ENCODE results near the gene CST6. TPM values are rescaled to one million over a fixed set of nuclear protein-coding genes. Genes with fewer than 3 reads are reported as not detected.

CST6 gene
- total and polyA plus RNA-seq, 4 donors: not detected

DNA sequence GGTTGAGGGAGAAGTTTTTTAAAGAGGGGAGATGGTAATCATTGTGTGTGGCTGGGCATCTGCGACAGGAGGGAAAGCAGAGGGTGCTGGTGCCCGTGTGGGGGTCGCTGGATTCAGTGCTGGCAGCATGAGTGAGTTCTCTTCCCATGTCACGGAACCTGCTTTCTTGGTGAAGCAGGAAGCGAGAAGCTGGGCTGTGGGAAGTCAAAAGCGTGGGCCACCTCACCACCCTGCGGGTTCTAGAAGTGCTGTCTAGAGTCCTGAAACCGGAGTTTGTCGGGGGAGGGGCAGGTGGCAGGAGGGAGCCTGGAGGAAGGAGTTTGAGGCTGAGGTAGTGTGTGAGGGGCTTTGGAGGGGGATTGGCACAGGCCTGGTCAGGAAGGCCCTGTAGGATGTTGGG, 36.0 kb upstream of the CST6 start:
- 95% methylated on average over 9 of the region's 9 CpGs for WGBS

More for the DNA sequence above, 36.0 kb upstream of the CST6 start:
- no peak for DNase-seq (ENCODE audit: low spot score)
- H3K9ac ChIP-seq (ENCODE audit: low read depth in 1 of 2, low read length in 2 of 2): no peak overlapping the region
- H3K36me3 ChIP-seq (ENCODE audit: control insufficient read depth in 4 of 4, insufficient read depth in 3 of 4, low read depth in 1 of 4, low read length in 3 of 4): peaks cover 16 to 45% (median 26%) of the 10 kb centered on the region in 4 donors
- TF ChIP-seq, protein P1, sequence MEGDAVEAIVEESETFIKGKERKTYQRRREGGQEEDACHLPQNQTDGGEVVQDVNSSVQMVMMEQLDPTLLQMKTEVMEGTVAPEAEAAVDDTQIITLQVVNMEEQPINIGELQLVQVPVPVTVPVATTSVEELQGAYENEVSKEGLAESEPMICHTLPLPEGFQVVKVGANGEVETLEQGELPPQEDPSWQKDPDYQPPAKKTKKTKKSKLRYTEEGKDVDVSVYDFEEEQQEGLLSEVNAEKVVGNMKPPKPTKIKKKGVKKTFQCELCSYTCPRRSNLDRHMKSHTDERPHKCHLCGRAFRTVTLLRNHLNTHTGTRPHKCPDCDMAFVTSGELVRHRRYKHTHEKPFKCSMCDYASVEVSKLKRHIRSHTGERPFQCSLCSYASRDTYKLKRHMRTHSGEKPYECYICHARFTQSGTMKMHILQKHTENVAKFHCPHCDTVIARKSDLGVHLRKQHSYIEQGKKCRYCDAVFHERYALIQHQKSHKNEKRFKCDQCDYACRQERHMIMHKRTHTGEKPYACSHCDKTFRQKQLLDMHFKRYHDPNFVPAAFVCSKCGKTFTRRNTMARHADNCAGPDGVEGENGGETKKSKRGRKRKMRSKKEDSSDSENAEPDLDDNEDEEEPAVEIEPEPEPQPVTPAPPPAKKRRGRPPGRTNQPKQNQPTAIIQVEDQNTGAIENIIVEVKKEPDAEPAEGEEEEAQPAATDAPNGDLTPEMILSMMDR (IDR thresholded peaks at IDR 0.05; ENCODE audit: low read depth, low read length, missing input control): no peak
- TF ChIP-seq, protein P2, sequence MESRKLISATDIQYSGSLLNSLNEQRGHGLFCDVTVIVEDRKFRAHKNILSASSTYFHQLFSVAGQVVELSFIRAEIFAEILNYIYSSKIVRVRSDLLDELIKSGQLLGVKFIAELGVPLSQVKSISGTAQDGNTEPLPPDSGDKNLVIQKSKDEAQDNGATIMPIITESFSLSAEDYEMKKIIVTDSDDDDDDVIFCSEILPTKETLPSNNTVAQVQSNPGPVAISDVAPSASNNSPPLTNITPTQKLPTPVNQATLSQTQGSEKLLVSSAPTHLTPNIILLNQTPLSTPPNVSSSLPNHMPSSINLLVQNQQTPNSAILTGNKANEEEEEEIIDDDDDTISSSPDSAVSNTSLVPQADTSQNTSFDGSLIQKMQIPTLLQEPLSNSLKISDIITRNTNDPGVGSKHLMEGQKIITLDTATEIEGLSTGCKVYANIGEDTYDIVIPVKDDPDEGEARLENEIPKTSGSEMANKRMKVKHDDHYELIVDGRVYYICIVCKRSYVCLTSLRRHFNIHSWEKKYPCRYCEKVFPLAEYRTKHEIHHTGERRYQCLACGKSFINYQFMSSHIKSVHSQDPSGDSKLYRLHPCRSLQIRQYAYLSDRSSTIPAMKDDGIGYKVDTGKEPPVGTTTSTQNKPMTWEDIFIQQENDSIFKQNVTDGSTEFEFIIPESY (IDR thresholded peaks at IDR 0.05): no peak
- TF ChIP-seq TAF1 (conservative IDR thresholded peaks at IDR 0.05) (no peak), SP1 (IDR thresholded peaks at IDR 0.05) (no peak), HNF4G (IDR thresholded peaks at IDR 0.05) (no peak), RXRA (IDR thresholded peaks at IDR 0.05) (no peak), NR2F2 (IDR thresholded peaks at IDR 0.05) (no peak), JUND (IDR thresholded peaks at IDR 0.05) (no peak), HNF4A (conservative IDR thresholded peaks at IDR 0.05) (no peak), GABPA (IDR thresholded peaks at IDR 0.05 in 1 of 2, conservative IDR thresholded peaks at IDR 0.05 in 1 of 2) (no peak), FOXA1 (IDR thresholded peaks at IDR 0.05) (no peak), EGR1 (IDR thresholded peaks at IDR 0.05; ENCODE audit: low read depth in 2 of 2) (no peak), RAD21 (IDR thresholded peaks at IDR 0.05) (no peak), YY1 (IDR thresholded peaks at IDR 0.05) (no peak), FOXA2 (IDR thresholded peaks at IDR 0.05) (no peak)
- TF ChIP-seq, protein P3, sequence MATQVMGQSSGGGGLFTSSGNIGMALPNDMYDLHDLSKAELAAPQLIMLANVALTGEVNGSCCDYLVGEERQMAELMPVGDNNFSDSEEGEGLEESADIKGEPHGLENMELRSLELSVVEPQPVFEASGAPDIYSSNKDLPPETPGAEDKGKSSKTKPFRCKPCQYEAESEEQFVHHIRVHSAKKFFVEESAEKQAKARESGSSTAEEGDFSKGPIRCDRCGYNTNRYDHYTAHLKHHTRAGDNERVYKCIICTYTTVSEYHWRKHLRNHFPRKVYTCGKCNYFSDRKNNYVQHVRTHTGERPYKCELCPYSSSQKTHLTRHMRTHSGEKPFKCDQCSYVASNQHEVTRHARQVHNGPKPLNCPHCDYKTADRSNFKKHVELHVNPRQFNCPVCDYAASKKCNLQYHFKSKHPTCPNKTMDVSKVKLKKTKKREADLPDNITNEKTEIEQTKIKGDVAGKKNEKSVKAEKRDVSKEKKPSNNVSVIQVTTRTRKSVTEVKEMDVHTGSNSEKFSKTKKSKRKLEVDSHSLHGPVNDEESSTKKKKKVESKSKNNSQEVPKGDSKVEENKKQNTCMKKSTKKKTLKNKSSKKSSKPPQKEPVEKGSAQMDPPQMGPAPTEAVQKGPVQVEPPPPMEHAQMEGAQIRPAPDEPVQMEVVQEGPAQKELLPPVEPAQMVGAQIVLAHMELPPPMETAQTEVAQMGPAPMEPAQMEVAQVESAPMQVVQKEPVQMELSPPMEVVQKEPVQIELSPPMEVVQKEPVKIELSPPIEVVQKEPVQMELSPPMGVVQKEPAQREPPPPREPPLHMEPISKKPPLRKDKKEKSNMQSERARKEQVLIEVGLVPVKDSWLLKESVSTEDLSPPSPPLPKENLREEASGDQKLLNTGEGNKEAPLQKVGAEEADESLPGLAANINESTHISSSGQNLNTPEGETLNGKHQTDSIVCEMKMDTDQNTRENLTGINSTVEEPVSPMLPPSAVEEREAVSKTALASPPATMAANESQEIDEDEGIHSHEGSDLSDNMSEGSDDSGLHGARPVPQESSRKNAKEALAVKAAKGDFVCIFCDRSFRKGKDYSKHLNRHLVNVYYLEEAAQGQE (IDR thresholded peaks at IDR 0.05): no peak
- TF ChIP-seq, protein P4, sequence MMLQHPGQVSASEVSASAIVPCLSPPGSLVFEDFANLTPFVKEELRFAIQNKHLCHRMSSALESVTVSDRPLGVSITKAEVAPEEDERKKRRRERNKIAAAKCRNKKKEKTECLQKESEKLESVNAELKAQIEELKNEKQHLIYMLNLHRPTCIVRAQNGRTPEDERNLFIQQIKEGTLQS (IDR thresholded peaks at IDR 0.05): no peak
- TF ChIP-seq, protein P5, sequence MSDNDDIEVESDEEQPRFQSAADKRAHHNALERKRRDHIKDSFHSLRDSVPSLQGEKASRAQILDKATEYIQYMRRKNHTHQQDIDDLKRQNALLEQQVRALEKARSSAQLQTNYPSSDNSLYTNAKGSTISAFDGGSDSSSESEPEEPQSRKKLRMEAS (IDR thresholded peaks at IDR 0.05): no peak
- H3K4me1 ChIP-seq (ENCODE audit: control insufficient read depth in 4 of 4, insufficient read depth in 4 of 4, low read length in 3 of 4): no peaks in the 10 kb centered on the region
- H3K4me3 ChIP-seq (ENCODE audit: low read depth in 1 of 3, low read length in 3 of 3): no peak overlapping the region
- no peaks in the 10 kb centered on the region for H3K27me3 ChIP-seq (ENCODE audit: control insufficient read depth in 4 of 4, insufficient read depth in 4 of 4, low read length in 3 of 4)
- H3K9me3 ChIP-seq (ENCODE audit: control insufficient read depth in 4 of 4, low read length in 3 of 4): no peaks in the 10 kb centered on the region
- no peak overlapping the region for H3K27ac ChIP-seq (ENCODE audit: low read depth in 1 of 2, low read length in 2 of 2)

Data from liver (tissue), 9 donors.